Transverse colon (tissue), 4 donors: ENCODE measurements around the gene OXSR1. TPM values are rescaled to one million over a fixed set of nuclear protein-coding genes. Genes with fewer than 3 reads are reported as not detected.

Source experiments
- DNase-seq: peaks from one replicate; pipeline ENCODE4 v3.0.0-alpha.2; 2019
- H3K27ac ChIP-seq, 4 donors: fragments of 200-600 bp; sonication (generic); 2 replicates each; pipeline ENCODE4 v1.5.1; 2016 to 2018; ENCODE audit warnings: inconsistent platforms in 4 of 4
- H3K27me3 ChIP-seq: fragments of 200-600 bp; sonication (generic); 2 replicates; pipeline ENCODE4 v1.5.1; 2017; ENCODE audit warnings: inconsistent platforms
- H3K36me3 ChIP-seq, 4 donors: fragments of 200-600 bp; sonication (generic); 2 replicates each; pipeline ENCODE4 v1.5.1; 2017 to 2019; ENCODE audit warnings: inconsistent platforms in 4 of 4
- H3K4me1 ChIP-seq, 4 donors: fragments of 200-600 bp; sonication (generic); 2 replicates each; pipeline ENCODE4 v1.5.1; 2017 to 2020; ENCODE audit warnings: inconsistent platforms in 4 of 4
- H3K4me3 ChIP-seq, 4 donors: fragments of 200-600 bp; sonication (generic); 1 replicate in 1 of 4; 2 replicates in 3 of 4; pipeline versions ENCODE4 v1.5.1 to v1.6.1; 2017 to 2019; ENCODE audit warnings: inconsistent platforms in 4 of 4
- H3K9me3 ChIP-seq, 2 donors: fragments of 200-600 bp; sonication (generic); 2 replicates each; pipeline ENCODE4 v1.5.1; 2017 to 2019; ENCODE audit warnings: inconsistent platforms in 2 of 2
- CTCF ChIP-seq, 5 experiments: fragments of 200-600 bp in 3 of 5; fragments of 450-650 bp in 2 of 5; sonication (generic) in 3 of 5; IDR thresholded peaks; 1 replicate in 2 of 5; 2 replicates in 3 of 5; pipeline ENCODE4 v1.5.1; 2016 to 2017; ENCODE audit warnings: antibody characterized with exemption in 5 of 5, inconsistent platforms in 3 of 5, mild to moderate bottlenecking in 2 of 5, moderate library complexity in 1 of 5
- EP300 ChIP-seq: sonication (generic); formaldehyde crosslinking; IDR thresholded peaks from one replicate; pipeline ENCODE4 v1.6.1; 2017; ENCODE audit warnings: antibody characterized with exemption, low read depth
- POLR2A ChIP-seq: fragments of 450-650 bp; IDR thresholded peaks from one replicate; pipeline ENCODE4 v1.6.1; 2016; ENCODE audit warnings: antibody characterized with exemption, mild to moderate bottlenecking, moderate library complexity
- POLR2AphosphoS5 ChIP-seq, 3 donors: sonication (generic); formaldehyde crosslinking; IDR thresholded peaks; one replicate each; pipeline ENCODE4 v1.6.1; 2016; ENCODE audit warnings: antibody characterized with exemption in 3 of 3
- whole genome bisulfite sequencing, 2 donors: methylation state at CpG; one replicate each; pipeline ENCODE4 v1.1.5; 2018; ENCODE audit warnings: low coverage in 1 of 2; 5-methylcytosine and 5-hydroxymethylcytosine counted together
- in situ Hi-C, 4 donors: fragments of 200-750 bp; cut with MboI; loops; one replicate each; pipeline versions ENCODE4 v1.15.0 to v1.15.1; 2017; ENCODE audit warnings: low sequenced_read_pairs in 3 of 4, low pct_ligation_motif_present in 1 of 4, low pct_unique_long_range_greater_than_20kb in 1 of 4
- intact Hi-C: fragments of 100-400 bp; cut with DNase I; formaldehyde crosslinking; loops from one replicate; pipeline ENCODE4 v1.15.1; 2023; ENCODE audit warnings: low total_unique reads
- total RNA-seq, 4 donors: library from RNA; depleted of rRNA; stranded (reverse); fragments of >200 nt; gene quantifications; one replicate each; pipeline ENCODE4 v1.1.0, GENCODE V29; 2016

Gene OXSR1
- total RNA-seq, 4 donors from 2014 or later = 35.9 to 47.9 (median 43.5) TPM

GRCh38 chr3:38171622-38172021 is 6.3 kb downstream of the OXSR1 start:
- no peaks in the 10 kb centered on the region for H3K27me3 ChIP-seq
- TF ChIP-seq POLR2AphosphoS5 (IDR thresholded peaks at IDR 0.05) (no peak), EP300 (no peak), CTCF (IDR thresholded peaks at IDR 0.05) (no peak), POLR2A (no peak)
- peaks cover 8 to 40% (median 12%) of the 10 kb centered on the region in 4 donors for H3K4me1 ChIP-seq
- no peak for DNase-seq
- 67 to 86% methylated on average over 1 to 2 of the region's 2 CpGs for WGBS, 2 donors
- intact Hi-C loops (no loop called here), in situ Hi-C loops (no loop called here)
- H3K4me3 ChIP-seq = no peak overlapping the region
- H3K27ac ChIP-seq = no peak overlapping the region
- H3K9me3 ChIP-seq = no peaks in the 10 kb centered on the region
- no peaks in the 10 kb centered on the region for H3K36me3 ChIP-seq

GRCh38 chr3:38173834-38174418 is 8.6 kb downstream of the OXSR1 start:
- intact Hi-C loops = no loop called here

GRCh38 chr3:38177181-38177580 is 11.8 kb downstream of the OXSR1 start:
- Histone ChIP-seq H3K4me1 (peaks cover 0 to 18% (median 6%) of the 10 kb centered on the region in 4 donors), H3K9me3 (no peaks in the 10 kb centered on the region), H3K4me3 (no peak overlapping the region), H3K36me3 (no peaks in the 10 kb centered on the region), H3K27ac (no peak overlapping the region), H3K27me3 (no peaks in the 10 kb centered on the region)
- WGBS, 2 donors = 73 to 76% methylated on average over 2 of the region's 2 CpGs
- TF ChIP-seq POLR2AphosphoS5 (IDR thresholded peaks at IDR 0.05) (no peak), POLR2A (no peak), CTCF (IDR thresholded peaks at IDR 0.05) (no peak), EP300 (no peak)
- intact Hi-C loops = no loop called here
- DNase-seq = no peak
- in situ Hi-C loops = no loop called here

More at GRCh38 chr3:38173834-38174418, 8.6 kb downstream of the OXSR1 start:
- H3K36me3 ChIP-seq = no peaks in the 10 kb centered on the region
- no peak overlapping the region for H3K27ac ChIP-seq
- 50 to 66% methylated on average over 2 to 5 of the region's 5 CpGs for WGBS, 2 donors
- no peaks in the 10 kb centered on the region for H3K27me3 ChIP-seq
- H3K9me3 ChIP-seq = no peaks in the 10 kb centered on the region
- peaks cover 0 to 18% (median 4%) of the 10 kb centered on the region in 4 donors for H3K4me1 ChIP-seq
- in situ Hi-C loops = no loop called here
- TF ChIP-seq EP300 (no peak), CTCF (IDR thresholded peaks at IDR 0.05) (no peak), POLR2AphosphoS5 (IDR thresholded peaks at IDR 0.05) (no peak), POLR2A (no peak)
- no peak overlapping the region for H3K4me3 ChIP-seq
- no peak for DNase-seq

GRCh38 chr3:38186781-38187180 is 21.4 kb downstream of the OXSR1 start:
- H3K4me1 ChIP-seq = peaks cover 0 to 10% (median 0%) of the 10 kb centered on the region in 4 donors
- no peak overlapping the region for H3K27ac ChIP-seq
- H3K36me3 ChIP-seq = peaks cover 0 to 31% (median 2%) of the 10 kb centered on the region in 4 donors
- TF ChIP-seq CTCF (IDR thresholded peaks at IDR 0.05) = no peak
- TF ChIP-seq POLR2A = no peak
- TF ChIP-seq POLR2AphosphoS5 (IDR thresholded peaks at IDR 0.05) = no peak
- TF ChIP-seq EP300 = no peak
- DNase-seq = no peak
- H3K27me3 ChIP-seq = no peaks in the 10 kb centered on the region
- intact Hi-C loops = no loop called here
- in situ Hi-C loops = no loop called here
- H3K4me3 ChIP-seq = no peak overlapping the region
- 100% methylated on average over 1 of the region's 1 CpG for WGBS, 2 donors
- no peaks in the 10 kb centered on the region for H3K9me3 ChIP-seq
